Measurements from ENCODE around the gene NUBP2.

NUBP2 gene

GRCh38 chr16:1754204-1754603 lies 28.6 kb upstream of the NUBP2 start:
- Histone ChIP-seq H3K36me3 (ENCODE audit: control insufficient read depth, insufficient read depth, low read length) (peaks cover 20% of the 10 kb centered on the region), H3K27me3 (replicated peaks; ENCODE audit: control insufficient read depth, insufficient read depth, low read length) (no peaks in the 10 kb centered on the region), H3K4me3 (replicated peaks; ENCODE audit: low read depth, low read length) (no peak overlapping the region)
- no peak for TF ChIP-seq CTCF (IDR thresholded peaks at IDR 0.05; ENCODE audit: insufficient read depth, low read length, poor library complexity, severe bottlenecking)
- no peak for DNase-seq (ENCODE audit: extremely low read depth, insufficient read length)

GRCh38 chr16:1757714-1758461 lies 24.9 kb upstream of the NUBP2 start:
- H3K27me3 ChIP-seq (replicated peaks; ENCODE audit: control insufficient read depth, insufficient read depth, low read length): no peaks in the 10 kb centered on the region
- no peak for DNase-seq (ENCODE audit: extremely low read depth, insufficient read length)
- peaks cover 24% of the 10 kb centered on the region for H3K36me3 ChIP-seq (ENCODE audit: control insufficient read depth, insufficient read depth, low read length)
- no peak overlapping the region for H3K4me3 ChIP-seq (replicated peaks; ENCODE audit: low read depth, low read length)
- no peak for TF ChIP-seq CTCF (IDR thresholded peaks at IDR 0.05; ENCODE audit: insufficient read depth, low read length, poor library complexity, severe bottlenecking)

- H3K36me3 ChIP-seq (ENCODE audit: control insufficient read depth, insufficient read depth, low read length): peaks cover 28% of the 10 kb centered on the region
- no peaks in the 10 kb centered on the region for H3K27me3 ChIP-seq (replicated peaks; ENCODE audit: control insufficient read depth, insufficient read depth, low read length)
- no peak for TF ChIP-seq CTCF (IDR thresholded peaks at IDR 0.05; ENCODE audit: insufficient read depth, low read length, poor library complexity, severe bottlenecking)
- DNase-seq (ENCODE audit: extremely low read depth, insufficient read length): no peak
- H3K4me3 ChIP-seq (replicated peaks; ENCODE audit: low read depth, low read length): no peak overlapping the region
Measured at GRCh38 chr16:1758923-1759322, 23.8 kb upstream of the NUBP2 start.

- no peak overlapping the region for H3K4me3 ChIP-seq (replicated peaks; ENCODE audit: low read depth, low read length)
- DNase-seq (ENCODE audit: extremely low read depth, insufficient read length): no peak
- peaks cover 32% of the 10 kb centered on the region for H3K36me3 ChIP-seq (ENCODE audit: control insufficient read depth, insufficient read depth, low read length)
- TF ChIP-seq CTCF (IDR thresholded peaks at IDR 0.05; ENCODE audit: insufficient read depth, low read length, poor library complexity, severe bottlenecking): no peak
- no peaks in the 10 kb centered on the region for H3K27me3 ChIP-seq (replicated peaks; ENCODE audit: control insufficient read depth, insufficient read depth, low read length)
Measured at GRCh38 chr16:1759511-1759910, 23.2 kb upstream of the NUBP2 start.

- no peak for DNase-seq (ENCODE audit: extremely low read depth, insufficient read length)
- Histone ChIP-seq H3K36me3 (ENCODE audit: control insufficient read depth, insufficient read depth, low read length) (peaks cover 43% of the 10 kb centered on the region), H3K27me3 (replicated peaks; ENCODE audit: control insufficient read depth, insufficient read depth, low read length) (no peaks in the 10 kb centered on the region), H3K4me3 (replicated peaks; ENCODE audit: low read depth, low read length) (no peak overlapping the region)
- no peak for TF ChIP-seq CTCF (IDR thresholded peaks at IDR 0.05; ENCODE audit: insufficient read depth, low read length, poor library complexity, severe bottlenecking)
Measured at GRCh38 chr16:1760911-1761310, 21.8 kb upstream of the NUBP2 start.

DNA sequence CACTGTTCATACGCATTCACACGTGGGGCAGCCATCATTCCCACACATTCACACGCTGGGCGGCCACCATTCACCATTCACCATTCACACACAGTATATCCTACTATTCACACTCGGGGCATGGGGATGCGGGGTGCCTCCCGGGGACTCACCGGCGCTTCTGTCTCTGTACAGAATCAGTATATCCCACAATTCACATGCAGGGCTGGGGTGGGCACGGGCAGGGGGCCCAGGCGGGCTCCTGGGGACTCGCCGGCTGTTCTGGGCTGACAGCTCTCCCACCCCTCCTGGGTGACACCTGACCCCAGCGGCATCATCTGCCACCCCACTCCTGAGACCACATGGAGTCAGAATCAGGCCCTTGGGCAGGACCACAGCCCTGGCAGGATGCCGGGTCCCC lies 21.0 kb upstream of the NUBP2 start:
- H3K36me3 ChIP-seq (ENCODE audit: control insufficient read depth, insufficient read depth, low read length): peaks cover 46% of the 10 kb centered on the region
- no peak for TF ChIP-seq CTCF (IDR thresholded peaks at IDR 0.05; ENCODE audit: insufficient read depth, low read length, poor library complexity, severe bottlenecking)
- DNase-seq (ENCODE audit: extremely low read depth, insufficient read length): no peak
- no peak overlapping the region for H3K4me3 ChIP-seq (replicated peaks; ENCODE audit: low read depth, low read length)
- no peaks in the 10 kb centered on the region for H3K27me3 ChIP-seq (replicated peaks; ENCODE audit: control insufficient read depth, insufficient read depth, low read length)
